Measurements from ENCODE around the gene PRLR.

The PRLR gene

DNA sequence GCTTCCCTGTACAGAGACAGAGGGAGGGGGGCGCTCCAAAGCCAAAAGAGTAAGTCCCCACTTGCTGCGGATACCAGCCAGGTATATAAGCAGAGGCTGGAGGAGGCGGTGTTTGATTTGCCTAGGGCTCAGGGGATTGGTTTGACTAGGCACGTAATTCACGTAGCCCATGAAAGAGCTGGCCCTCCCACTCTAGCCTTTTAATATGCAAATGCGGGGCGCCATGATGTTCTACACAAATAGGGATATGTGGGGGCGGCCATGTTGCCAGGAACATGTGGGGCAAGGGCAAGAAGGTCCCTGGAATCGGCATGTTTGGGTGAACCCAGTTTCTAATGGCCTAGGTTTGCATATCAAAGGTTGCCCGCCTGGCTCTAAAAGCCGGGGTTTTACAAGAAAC, 3.3 kb upstream of the PRLR start:
- DNase-seq (ENCODE audit: low spot score) = no peak

DNA sequence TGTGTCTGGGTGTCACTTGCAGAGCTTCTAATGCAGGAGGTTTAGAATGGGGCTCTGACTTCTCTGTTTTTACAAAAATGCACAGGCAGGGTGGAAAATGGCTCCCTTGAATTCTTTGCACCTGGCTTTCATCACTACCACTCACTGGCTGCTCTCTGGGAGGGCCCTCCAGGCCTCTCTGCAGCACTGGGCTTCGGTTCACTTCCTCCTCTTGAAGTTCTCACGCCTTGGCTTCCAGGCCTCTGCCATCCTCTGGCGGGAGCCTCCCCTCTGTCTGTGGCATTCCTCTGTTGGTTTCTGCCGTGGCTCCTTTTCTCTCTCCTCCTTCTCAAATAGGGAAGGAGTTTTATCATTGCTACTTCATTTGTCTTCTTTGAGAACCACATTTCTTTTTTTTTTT, 2.8 kb upstream of the PRLR start:
- no peak for DNase-seq (ENCODE audit: low spot score)

DNA sequence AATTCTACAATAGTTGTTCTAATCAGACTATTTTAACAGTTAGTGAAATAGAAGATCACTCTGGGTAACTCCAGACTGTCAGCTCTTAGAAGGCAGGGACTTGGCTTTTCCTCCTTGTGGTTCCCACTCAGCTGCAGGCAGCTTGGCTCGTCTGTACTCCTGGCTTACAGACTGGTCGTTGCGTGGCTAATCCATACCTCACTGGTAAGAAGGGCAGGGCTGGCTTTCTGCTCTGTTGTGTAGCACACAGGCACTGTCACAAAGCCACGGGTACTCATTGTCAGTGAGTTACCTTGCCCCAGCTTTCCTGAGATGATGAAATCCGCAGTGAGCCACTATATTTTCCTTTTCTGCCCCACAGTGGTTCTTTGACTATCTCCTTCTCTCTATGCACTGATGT, 1.8 kb upstream of the PRLR start:
- DNase-seq (ENCODE audit: low spot score) = no peak

DNA sequence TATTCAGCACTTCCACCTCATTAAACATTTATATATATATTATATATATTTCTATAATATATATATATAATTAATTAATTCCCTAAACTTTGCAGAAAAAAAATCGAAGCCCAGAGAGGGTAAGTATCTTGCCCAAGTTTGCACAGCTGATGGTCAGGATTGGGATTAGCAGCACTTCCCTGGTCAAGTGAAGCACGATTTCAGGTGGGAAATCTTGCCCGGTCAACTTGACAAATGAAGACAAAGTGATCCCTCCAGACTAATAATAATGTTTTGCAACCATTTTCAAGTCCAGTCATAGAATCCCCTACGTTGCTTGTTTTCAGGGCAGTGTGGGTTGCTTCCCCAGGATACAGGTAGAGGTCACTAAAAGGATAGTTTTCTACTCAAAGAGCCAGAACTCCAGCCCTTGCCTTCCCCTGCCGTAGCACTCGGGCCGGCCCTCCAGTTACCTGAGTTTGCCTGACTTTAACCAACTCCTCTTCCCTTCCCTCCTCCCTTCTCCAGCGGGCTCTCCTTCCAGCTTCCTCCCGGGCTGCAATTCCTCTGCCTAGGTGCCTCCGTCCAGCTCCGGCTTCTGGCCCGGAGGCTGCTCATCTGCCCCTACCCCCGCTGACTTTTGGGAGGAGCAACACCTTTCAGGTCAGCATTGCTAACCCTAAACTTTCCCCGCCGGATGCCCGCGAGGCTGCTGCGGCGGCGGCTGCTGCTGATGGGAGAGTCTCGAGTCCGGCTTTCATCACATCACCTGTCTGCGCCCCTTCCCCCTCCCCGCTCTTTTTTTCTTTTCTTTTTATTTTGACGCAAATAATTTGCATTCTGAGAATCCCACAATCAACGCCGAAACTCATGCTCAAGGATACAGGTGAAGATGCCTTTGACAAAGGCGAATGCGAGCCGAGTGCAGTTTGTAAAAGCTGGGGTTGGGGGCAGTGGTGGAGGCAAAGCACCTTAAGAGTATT, 930 bp downstream of the PRLR start:
- peak; percentile 18 for DNase-seq (ENCODE audit: low spot score)

DNA sequence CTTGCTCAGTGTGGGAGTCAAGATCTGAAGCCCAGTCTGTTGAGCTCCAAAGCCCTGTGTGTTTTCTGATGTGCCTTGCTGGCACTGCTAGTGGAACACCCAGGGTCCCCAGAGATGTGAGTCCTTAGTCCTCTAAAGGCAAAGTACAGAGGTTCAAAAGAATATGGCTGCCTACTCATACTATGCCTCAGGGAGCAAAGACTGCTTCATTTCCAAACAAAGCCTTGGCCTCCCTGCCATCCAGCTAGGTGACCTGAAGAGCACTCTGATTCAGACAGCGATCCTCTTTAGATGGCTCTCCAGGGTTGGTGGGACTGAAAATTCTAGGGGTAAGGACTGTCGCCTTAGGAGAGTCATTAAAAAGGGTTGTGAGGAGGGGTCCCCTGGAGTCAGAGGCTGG, 2.0 kb downstream of the PRLR start:
- no peak for DNase-seq (ENCODE audit: low spot score)

DNA sequence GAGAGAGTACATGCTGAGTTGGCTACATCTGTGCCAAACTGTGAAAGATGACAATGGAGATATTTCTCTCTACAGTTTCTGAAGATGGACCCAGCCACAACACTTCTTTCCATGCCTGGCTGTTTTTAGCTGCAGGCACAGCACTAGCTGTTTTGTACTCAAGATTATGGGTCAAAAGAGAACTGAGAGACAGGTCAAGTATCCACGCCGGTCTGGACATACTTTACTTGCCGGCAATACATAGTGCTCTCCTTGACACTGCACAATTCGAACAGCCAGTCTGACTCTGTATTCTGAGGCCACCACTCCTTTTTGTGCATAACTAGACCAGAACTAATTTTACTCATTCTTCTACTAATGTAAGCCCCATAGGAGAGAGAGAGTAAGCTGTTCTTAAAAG, 2.6 kb downstream of the PRLR start:
- no peak for DNase-seq (ENCODE audit: low spot score)

DNA sequence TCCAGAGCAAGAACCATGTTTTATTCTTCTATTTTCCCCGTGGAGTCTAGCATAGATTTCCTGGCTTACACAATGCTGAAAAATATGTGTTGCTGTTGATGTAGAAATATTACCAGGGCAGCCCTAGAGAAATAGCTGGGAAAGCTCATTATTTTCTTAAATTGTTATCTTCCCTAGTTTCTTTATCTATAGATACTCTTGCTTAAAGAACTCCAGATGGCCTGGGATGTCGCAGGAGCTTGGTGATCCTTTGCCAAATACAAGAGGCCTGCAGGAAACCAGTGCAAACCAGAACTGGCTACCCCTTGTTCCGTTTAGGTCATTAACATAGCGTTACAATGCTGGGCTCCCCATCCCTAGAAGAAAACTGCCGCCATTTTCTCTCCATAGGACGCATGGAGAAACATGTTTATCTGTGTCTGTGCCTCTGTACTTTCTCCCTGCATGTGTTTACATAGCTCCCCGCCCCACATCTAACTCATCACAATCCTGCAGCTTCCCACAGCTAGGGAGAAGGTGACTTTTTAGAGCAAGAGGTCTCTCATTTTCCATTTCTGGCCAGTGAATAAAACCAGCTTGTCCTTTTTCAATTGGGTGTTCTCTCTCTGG, 6.4 kb downstream of the PRLR start:
- DNase-seq (ENCODE audit: low spot score) = no peak

DNA sequence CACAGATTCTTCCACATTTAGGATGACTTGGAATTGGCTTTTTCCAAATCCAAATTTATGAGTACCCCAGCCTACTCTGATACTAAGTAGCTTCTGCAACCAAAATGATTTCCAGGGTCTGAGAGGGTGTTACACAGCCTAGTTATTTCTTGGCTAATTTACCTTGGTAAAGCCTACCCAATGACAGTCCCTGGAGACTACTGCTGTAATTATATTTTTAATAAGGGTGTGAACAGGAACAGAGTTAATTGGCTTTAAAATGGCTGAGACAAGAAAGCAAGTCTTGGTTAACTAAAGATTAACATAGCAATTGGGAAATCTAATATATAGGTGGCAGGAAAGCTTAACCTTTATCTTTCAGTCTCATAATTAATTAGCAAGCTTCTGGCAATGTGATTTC, 9.3 kb downstream of the PRLR start:
- no peak for DNase-seq (ENCODE audit: low spot score)

DNA sequence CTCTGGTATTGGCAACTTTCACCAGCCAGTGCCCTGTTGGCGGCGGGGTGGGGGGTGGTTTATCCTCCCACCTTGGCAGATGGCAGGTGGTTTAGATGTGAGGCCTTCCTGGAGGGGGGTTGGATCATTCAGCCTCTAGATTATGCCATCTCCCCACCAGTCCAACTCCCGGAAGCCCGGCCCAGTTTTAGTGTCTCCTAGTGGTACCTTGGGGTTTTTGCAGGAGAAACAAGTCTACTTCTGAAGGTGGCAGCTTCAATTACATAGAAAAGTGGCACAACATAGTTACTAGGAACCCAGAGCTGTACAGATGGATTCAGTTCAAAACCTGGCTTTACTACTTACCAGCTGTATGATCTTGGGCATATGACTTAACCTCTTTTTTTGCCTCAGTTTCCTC, 11.3 kb downstream of the PRLR start:
- DNase-seq (ENCODE audit: low spot score) = no peak

DNA sequence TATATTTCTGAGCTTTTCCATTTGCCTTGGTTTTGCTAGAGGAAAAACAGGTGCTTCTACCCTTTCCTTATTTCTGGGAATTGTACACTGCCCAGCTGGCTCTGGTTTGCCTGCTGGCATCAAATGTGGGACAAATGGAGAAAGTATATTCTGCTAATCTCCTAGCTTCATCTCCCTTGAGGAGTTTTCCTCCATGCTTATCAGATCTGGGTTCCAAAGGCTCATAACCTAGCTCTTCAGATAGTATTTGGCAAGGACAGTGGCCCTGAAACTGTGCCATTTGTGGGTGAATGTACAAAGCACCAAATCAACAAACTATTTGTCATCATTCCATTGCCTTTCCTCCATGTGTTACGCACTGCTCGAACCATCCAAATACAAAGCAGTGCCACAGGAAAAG, 16.2 kb downstream of the PRLR start:
- DNase-seq (ENCODE audit: low spot score) = no peak

DNA sequence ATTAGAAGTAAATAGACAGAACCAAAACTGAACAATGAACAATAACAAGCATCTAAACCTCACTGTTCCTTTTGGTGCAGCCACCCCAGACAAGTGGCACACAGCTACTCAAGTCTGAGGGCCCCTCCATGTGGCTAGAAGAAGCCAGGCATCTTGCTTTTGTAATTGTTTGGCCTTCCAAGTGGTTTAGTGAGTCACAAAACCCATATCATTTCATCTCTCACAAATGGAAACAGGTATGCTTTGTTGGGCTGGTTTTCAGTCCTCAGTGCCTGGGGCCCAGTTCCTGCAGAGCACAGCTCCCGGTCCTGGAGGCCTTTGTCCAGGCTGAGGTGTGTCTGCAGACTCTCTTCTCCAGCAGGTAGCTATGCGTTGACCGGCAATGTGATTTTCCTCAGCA, 16.7 kb downstream of the PRLR start:
- DNase-seq (ENCODE audit: low spot score) = no peak

DNA sequence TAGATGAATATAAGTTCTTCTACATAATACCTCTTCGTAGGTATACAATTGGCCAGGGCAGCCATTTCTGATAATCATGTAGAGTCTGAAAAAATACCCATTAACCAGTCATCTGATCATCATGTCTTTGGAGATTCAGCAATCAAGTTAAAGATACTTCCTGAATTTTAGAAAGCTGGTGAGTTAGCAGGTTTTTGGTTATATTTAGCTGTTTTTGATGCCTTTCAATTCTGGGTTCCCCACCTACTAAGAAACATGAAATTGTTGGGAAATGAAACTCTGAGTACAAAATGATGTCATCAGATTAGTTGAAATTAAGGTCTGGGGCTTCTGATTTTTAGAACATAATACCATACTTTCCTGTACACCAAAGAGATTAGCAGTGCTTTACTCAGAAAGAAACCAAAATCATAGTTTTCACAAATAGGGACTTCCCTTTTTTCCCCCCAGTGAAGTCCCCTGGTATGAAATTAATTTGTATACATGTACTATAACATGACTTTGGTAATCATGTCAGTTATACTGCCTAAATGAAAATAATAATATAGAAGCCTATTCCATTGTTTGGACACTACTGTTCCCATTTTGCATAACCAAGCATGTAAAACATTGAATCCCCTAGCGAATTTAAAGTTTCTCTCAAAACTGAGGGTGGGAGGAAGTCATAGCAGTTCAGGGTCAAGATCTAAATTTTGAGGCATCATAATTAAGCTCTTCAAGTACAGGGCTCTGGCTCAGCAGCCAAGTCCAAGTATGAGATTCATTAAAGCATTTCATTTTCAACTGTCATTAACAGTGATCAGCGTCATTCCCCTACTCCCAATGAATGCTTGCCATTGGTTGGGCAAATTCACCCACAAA, 17.9 kb downstream of the PRLR start:
- DNase-seq (ENCODE audit: low spot score) = no peak

DNA sequence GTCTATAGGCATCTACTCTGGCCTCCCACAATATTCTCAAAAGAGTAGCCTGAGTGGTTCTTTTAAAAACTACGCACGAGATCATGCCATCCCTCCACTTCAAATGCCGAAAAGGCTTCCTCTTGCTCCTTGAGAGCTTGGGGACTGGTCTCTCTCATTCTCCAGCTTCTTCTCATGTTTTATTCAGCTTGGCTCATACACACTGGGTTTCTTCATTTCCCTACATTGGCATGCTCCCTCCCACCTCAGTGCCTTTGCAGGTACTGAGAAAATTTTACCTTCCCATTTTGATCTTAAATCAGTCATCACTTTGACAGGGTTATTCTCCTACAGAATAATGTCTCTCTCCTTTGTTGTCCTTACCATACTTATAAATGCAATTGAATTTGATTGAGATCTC, 20.4 kb downstream of the PRLR start:
- DNase-seq (ENCODE audit: low spot score) = no peak

DNA sequence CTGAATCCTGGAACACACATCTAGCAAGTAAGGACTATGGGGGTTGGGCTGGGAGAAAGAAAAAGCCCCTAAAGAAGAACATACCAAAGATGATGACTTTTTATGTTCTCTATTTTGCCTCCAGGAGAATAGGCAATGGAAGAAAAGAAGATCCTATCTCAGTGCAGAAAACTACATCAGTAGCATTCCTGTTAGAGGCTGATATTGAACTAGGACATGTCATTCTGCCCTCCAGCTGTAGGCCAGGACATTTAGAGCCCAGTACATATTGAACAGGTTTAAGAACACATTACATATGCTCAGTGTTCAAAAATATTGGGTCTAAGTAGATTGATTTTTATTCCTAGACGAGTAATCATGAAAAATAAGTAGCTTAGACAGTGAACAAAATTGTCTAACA, 24.7 kb downstream of the PRLR start:
- DNase-seq (ENCODE audit: low spot score) = no peak

DNA sequence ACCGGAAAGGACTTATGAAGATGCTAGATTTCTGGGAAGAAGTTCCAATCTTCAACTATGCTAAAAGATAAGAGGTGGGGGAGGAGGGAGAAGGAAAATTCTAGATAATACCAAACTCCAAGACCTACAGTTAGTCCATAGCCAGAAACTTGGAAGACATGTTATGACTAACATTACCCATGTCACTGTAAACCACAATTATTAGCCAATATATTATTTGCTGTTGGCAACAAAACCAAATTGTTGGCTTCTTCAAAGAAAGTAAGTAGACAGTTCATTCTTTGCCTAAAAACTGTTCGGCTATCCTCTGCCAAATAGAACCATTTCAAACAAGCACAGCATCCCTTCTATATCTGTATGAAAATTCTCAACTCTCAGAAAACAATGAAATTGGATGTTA, 25.1 kb downstream of the PRLR start:
- no peak for DNase-seq (ENCODE audit: low spot score)

DNA sequence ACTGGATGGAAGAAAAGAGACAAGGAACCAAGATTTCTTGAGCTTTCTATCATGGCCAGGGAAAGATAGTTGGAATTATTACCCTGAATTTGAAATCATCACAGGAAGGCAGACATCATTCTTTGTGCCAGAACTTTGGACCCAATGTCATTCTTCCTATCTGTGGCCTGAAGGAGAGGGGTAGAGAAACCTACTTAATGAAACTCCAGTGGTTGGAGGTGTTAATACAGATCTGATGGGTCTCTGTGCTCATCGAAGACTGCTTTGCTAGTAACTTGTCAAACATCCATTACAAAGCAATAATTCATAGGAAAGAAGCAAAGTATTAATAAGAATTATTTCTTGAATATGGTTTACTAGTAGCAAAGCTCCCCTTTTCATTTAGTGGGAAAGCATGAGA, 26.9 kb downstream of the PRLR start:
- no peak for DNase-seq (ENCODE audit: low spot score)

DNA sequence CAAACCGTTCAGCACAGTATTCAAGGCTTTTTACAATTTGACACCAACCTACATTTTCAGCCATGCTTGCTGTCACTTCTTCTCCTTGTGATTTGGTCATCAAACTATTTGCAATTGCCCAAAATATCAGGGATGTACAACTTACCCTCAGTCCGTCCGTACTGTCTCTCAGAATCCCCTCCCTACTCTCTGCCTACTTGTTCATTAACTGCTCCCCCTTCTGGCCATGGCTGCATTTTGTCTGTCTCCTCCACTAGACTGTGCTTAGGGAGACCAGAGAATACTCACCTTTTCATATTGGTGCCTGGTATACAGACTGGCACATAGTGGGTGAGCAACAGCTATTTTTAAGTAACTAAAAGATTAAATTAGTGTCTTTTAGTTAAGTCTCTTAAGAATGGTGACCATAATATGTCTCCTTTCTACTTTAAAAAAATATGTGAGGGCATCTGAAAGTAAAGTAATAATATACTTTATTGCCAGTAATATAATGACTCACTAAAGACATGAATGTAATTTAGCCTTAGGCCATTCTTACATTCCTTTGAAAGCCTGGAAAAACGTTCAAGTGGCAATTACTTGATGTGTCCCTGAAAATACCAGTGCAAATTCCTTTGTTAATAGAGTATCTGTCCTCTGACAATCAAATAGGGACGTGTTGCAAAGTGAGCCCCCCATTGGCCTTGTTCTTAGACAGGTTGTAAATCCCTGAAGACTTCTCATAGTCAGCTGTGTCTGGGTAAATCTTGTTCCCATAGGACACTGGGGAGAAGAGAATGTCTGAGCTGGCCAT, 27.8 kb downstream of the PRLR start:
- DNase-seq (ENCODE audit: low spot score) = peak; percentile 40

DNA sequence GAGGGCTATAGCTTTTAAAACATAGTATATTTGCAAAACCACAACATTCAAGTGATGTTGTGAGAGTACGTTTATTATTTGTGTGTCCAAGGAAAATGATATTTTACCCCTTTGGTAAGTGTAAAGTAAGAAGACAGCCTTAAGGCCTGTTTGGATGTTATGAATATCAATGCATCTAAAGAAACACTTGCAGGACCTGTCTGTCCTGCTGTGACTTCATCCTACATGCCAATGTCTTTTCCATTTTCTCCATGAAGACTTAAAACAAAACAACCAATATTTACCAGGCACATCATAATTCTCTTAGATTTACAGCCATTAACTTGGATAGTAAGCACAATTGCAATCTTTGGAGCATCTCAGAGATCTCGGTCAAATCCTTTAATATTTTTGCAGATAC, 29.0 kb downstream of the PRLR start:
- DNase-seq (ENCODE audit: low spot score) = no peak

DNA sequence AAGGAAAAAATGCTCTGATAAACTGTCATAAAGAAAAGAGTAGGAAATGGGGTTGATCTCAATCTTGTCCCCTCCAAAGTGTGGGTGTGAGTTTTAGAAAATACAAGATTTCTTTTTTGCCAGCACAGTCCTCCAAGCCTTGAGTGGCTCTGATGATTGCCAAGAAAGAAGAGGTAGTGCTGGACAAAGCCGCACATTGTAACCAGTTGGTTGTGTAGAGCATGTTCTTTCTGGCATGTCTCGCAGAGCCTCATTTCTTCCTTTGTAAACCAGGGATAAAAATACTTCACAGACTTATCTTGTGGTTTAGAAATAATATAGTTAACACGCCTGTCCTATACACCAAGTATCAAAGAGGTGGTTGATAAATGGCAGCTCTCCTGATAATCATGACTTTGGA, 30.4 kb downstream of the PRLR start:
- no peak for DNase-seq (ENCODE audit: low spot score)

DNA sequence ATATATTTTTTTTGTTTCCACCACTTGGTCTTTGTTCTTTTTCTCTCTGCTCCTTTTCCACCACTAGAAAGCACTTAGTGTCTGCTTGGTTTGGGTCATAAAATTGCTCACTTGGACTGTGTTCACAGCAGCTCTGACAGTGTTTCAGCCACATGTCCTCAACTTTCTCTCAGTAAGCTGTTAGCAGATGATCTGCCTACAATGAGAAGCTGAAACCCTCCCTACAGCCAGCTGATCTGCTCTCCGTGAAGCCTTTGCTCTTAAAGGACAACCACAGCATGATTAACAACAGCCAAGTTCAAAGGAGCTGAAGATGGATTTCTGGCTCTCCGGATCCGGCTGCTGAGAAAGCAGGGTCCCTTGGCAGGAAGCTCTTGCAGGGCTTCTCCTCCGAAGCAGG, 31.6 kb downstream of the PRLR start:
- peak; percentile 34 for DNase-seq (ENCODE audit: low spot score)

DNA sequence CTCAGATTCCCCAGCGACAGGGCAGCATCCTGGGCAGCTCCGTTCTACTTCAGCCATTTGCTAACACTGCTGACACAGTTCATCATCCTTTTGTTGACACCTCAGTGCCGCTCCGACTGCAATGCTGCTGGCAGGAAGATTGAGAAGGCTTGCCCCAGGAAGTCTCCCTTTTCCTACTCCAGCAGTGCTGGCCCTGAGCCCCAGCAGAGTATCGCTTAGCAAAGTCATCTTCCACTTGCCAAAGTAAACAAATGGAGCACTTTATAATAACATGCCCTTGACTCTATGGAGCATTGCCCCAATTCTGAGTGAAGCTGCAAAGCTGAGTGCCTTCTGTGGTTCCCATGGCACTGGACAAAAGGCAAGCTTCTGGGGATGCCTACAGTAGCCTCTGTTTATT, 32.2 kb downstream of the PRLR start:
- peak; percentile 37 for DNase-seq (ENCODE audit: low spot score)

DNA sequence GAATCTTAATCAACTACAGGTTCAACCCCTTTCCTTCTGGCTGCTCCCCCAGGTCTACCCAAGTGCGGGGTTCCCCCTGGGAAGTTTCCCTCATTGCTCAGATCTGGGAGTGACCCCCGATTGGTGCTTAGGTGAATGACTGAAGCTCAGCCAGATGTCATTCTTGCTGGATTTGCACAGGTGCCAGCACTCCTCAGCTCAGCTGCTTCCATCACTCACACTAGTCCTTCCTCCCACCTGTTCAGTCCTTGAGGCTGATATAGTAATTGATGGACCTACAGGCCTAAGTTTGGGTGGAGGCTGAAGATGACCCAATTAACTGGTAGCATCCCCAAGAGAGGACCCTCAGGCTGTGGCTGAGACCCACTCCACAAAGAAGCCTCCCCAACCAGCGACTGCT, 32.9 kb downstream of the PRLR start:
- DNase-seq (ENCODE audit: low spot score) = no peak

All from AG20443 (cell line).